Measurements from ENCODE around the gene ARMC7. TPM values are rescaled to one million over a fixed set of nuclear protein-coding genes. Genes with fewer than 3 reads are reported as not detected.
"Not testable (repeated sequence)": the region's sequence is repeated elsewhere in the genome, so short reads cannot be mapped to it uniquely, and the experiment has no call there.

The ARMC7 gene
- total and polyA plus RNA-seq, 3 donors from 2014 or later, result 10.0 to 12.6 (median 11.8) TPM

GRCh38 chr17:75159196-75160031 is 49.6 kb downstream of the ARMC7 start:
- Histone ChIP-seq H3K36me3 (ENCODE audit: low read depth, missing control alignments) (no peaks in the 10 kb centered on the region), H3K4me1 (no peaks in the 10 kb centered on the region), H3K4me3 (no peak overlapping the region), H3K9me3 (no peaks in the 10 kb centered on the region), H3K27me3 (no peaks in the 10 kb centered on the region), H3K27ac (no peak overlapping the region)
- no peak for DNase-seq
- intact Hi-C loops (cut with DNase I; ENCODE audit: low total_unique reads), result no loop called here
- 91 to 95% methylated on average over 4 of the region's 4 CpGs for WGBS, 2 donors
- TF ChIP-seq POLR2A (IDR thresholded peaks at IDR 0.05), result no peak
- TF ChIP-seq, protein P1, sequence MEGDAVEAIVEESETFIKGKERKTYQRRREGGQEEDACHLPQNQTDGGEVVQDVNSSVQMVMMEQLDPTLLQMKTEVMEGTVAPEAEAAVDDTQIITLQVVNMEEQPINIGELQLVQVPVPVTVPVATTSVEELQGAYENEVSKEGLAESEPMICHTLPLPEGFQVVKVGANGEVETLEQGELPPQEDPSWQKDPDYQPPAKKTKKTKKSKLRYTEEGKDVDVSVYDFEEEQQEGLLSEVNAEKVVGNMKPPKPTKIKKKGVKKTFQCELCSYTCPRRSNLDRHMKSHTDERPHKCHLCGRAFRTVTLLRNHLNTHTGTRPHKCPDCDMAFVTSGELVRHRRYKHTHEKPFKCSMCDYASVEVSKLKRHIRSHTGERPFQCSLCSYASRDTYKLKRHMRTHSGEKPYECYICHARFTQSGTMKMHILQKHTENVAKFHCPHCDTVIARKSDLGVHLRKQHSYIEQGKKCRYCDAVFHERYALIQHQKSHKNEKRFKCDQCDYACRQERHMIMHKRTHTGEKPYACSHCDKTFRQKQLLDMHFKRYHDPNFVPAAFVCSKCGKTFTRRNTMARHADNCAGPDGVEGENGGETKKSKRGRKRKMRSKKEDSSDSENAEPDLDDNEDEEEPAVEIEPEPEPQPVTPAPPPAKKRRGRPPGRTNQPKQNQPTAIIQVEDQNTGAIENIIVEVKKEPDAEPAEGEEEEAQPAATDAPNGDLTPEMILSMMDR (IDR thresholded peaks at IDR 0.05), result no peak

DNA sequence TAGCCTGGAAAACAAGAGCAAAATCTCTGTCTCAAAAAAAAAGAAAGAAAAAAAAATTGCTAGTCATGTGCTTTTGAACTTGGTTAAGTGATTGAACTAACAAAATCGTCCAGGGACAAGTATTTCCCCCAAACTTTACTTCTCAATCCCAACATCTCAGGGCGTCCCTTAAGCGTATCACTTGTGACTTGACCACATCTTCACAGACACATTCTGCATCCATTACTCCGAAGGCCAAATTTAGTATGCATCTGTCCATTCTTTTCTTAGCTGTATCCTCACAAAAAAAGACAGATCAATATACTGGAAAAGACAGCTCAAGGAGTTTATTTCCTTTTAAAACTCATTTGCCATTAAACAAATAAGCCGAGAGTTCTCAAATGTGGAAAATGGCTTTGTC is 50.4 kb downstream of the ARMC7 start:
- intact Hi-C loops (cut with DNase I; ENCODE audit: low total_unique reads), result no loop called here
- H3K36me3 ChIP-seq (ENCODE audit: low read depth, missing control alignments), result no peaks in the 10 kb centered on the region
- no peaks in the 10 kb centered on the region for H3K4me1 ChIP-seq
- no peak overlapping the region for H3K4me3 ChIP-seq
- no peak overlapping the region for H3K27ac ChIP-seq
- no peak for TF ChIP-seq POLR2A (IDR thresholded peaks at IDR 0.05)
- TF ChIP-seq, protein P1 (IDR thresholded peaks at IDR 0.05), result no peak
- 84 to 91% methylated on average over 5 of the region's 5 CpGs for WGBS, 2 donors
- no peak for DNase-seq
- H3K9me3 ChIP-seq, result no peaks in the 10 kb centered on the region
- no peaks in the 10 kb centered on the region for H3K27me3 ChIP-seq

DNA sequence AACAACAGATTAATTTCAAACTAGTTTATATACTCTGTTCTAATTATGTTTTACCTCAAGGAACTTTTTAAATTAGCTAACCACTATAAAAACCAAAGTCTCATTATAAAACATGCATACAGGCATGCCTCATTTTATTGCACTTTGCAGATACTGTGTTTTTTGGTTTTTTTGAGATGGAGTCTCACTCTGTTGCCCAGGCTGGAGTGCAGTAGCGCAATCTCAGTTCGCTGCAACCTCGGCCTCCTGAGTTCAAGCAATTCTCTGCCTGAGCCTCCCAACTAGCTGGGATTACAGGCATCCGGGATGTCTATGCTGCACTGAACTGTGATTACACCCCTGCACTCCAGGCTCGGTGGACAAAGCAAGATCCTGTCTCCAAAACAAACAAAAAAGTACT is 53.3 kb downstream of the ARMC7 start:
- intact Hi-C loops (cut with DNase I; ENCODE audit: low total_unique reads), result no loop called here
- no peak overlapping the region for H3K27ac ChIP-seq
- H3K9me3 ChIP-seq, result no peaks in the 10 kb centered on the region
- no peak overlapping the region for H3K4me3 ChIP-seq
- no peaks in the 10 kb centered on the region for H3K36me3 ChIP-seq (ENCODE audit: low read depth, missing control alignments)
- TF ChIP-seq POLR2A (IDR thresholded peaks at IDR 0.05), result no peak
- TF ChIP-seq, protein P1 (IDR thresholded peaks at IDR 0.05), result no peak
- no peak for DNase-seq
- no peaks in the 10 kb centered on the region for H3K27me3 ChIP-seq
- 86 to 90% methylated on average over 5 of the region's 5 CpGs for WGBS, 2 donors
- H3K4me1 ChIP-seq, result no peaks in the 10 kb centered on the region

GRCh38 chr17:75164606-75165005 is 54.8 kb downstream of the ARMC7 start:
- H3K9me3 ChIP-seq; H3K4me3 ChIP-seq; H3K36me3 ChIP-seq (ENCODE audit: low read depth, missing control alignments); H3K4me1 ChIP-seq; DNase-seq; intact Hi-C loops (cut with DNase I; ENCODE audit: low total_unique reads); H3K27ac ChIP-seq; H3K27me3 ChIP-seq: not testable (repeated sequence)
- 93% methylated on average over 15 of the region's 15 CpGs for WGBS, 2 donors

GRCh38 chr17:75168998-75169397 is 59.2 kb downstream of the ARMC7 start:
- 76 to 78% methylated on average over 4 of the region's 4 CpGs for WGBS, 2 donors
- intact Hi-C loops (cut with DNase I; ENCODE audit: low total_unique reads), result no loop called here

More at GRCh38 chr17:75168998-75169397, 59.2 kb downstream of the ARMC7 start:
- no peaks in the 10 kb centered on the region for H3K9me3 ChIP-seq
- H3K27me3 ChIP-seq, result no peaks in the 10 kb centered on the region
- no peak overlapping the region for H3K27ac ChIP-seq
- no peak overlapping the region for H3K4me3 ChIP-seq
- H3K36me3 ChIP-seq (ENCODE audit: low read depth, missing control alignments), result no peaks in the 10 kb centered on the region
- TF ChIP-seq, protein P1 (IDR thresholded peaks at IDR 0.05), result no peak
- no peak for TF ChIP-seq POLR2A (IDR thresholded peaks at IDR 0.05)
- H3K4me1 ChIP-seq, result peaks cover 10% of the 10 kb centered on the region
- DNase-seq, result no peak

Data from testis (tissue), 3 donors.